H9 (cell line): ENCODE results near the gene GCAT. TPM values are rescaled to one million over a fixed set of nuclear protein-coding genes. Genes with fewer than 3 reads are reported as not detected.

Experiments
- DNase-seq: peaks from one replicate; pipeline ENCODE4 v3.0.0-alpha.2; 2017
- H2AFZ ChIP-seq: one replicate; pipeline ENCODE4 v1.6.1; 2013; ENCODE audit warnings: mild to moderate bottlenecking, low read length, control low read depth, moderate library complexity
- H2AK5ac ChIP-seq: 2 replicates; pipeline ENCODE4 v1.6.1; 2013; ENCODE audit warnings: low read length, control low read depth, mixed read lengths; ENCODE audit not compliant: insufficient read length
- H2BK120ac ChIP-seq: one replicate; pipeline ENCODE4 v1.6.1; 2013; ENCODE audit warnings: low read depth, mild to moderate bottlenecking, low read length, control low read depth, inconsistent platforms; ENCODE audit not compliant: poor library complexity, severe bottlenecking
- H2BK12ac ChIP-seq: 2 replicates; pipeline ENCODE4 v1.6.1; 2013; ENCODE audit warnings: low read length, control low read depth, mixed read lengths, low read depth; ENCODE audit not compliant: insufficient read length
- H2BK15ac ChIP-seq: 2 replicates; pipeline ENCODE4 v1.6.1; 2013; ENCODE audit warnings: low read depth, low read length, control low read depth
- H2BK20ac ChIP-seq: one replicate; pipeline ENCODE4 v1.6.1; 2013; ENCODE audit warnings: low read depth, mild to moderate bottlenecking, low read length, control low read depth, inconsistent platforms; ENCODE audit not compliant: poor library complexity, severe bottlenecking
- H2BK5ac ChIP-seq: 2 replicates; pipeline ENCODE4 v1.6.1; 2013; ENCODE audit warnings: low read length, control low read depth, mixed read lengths; ENCODE audit not compliant: insufficient read length
- H3K14ac ChIP-seq: 2 replicates; pipeline ENCODE4 v1.6.1; 2013; ENCODE audit warnings: low read length, control low read depth; ENCODE audit not compliant: insufficient read depth
- H3K18ac ChIP-seq: 2 replicates; pipeline ENCODE4 v1.6.1; 2013; ENCODE audit warnings: low read depth, mild to moderate bottlenecking, mixed read lengths, low read length, control low read depth; ENCODE audit not compliant: insufficient read length
- H3K23ac ChIP-seq: 2 replicates; pipeline ENCODE4 v1.6.1; 2013; ENCODE audit warnings: low read length, control low read depth, mixed read lengths, low read depth; ENCODE audit not compliant: insufficient read length
- H3K23me2 ChIP-seq: 2 replicates; pipeline ENCODE4 v1.6.1; 2013; ENCODE audit warnings: low read depth, mild to moderate bottlenecking, mixed read lengths, low read length, control low read depth; ENCODE audit not compliant: insufficient read length, poor library complexity, severe bottlenecking
- H3K27ac ChIP-seq: 2 replicates; pipeline ENCODE4 v1.5.1; 2013; ENCODE audit warnings: low read length, control low read depth, mixed read lengths, low read depth; ENCODE audit not compliant: insufficient read length
- H3K27me3 ChIP-seq: 2 replicates; pipeline ENCODE4 v1.6.1; 2013; ENCODE audit warnings: low read length, control low read depth, inconsistent platforms; ENCODE audit not compliant: insufficient read depth
- H3K4ac ChIP-seq: 2 replicates; pipeline ENCODE4 v1.6.1; 2013; ENCODE audit warnings: low read depth, mild to moderate bottlenecking, control low read depth, inconsistent platforms, low read length, moderate library complexity
- H3K4me1 ChIP-seq: 2 replicates; pipeline ENCODE4 v1.6.1; 2013; ENCODE audit warnings: low read length, control low read depth, inconsistent platforms; ENCODE audit not compliant: insufficient read depth
- H3K4me2 ChIP-seq: 2 replicates; pipeline ENCODE4 v1.6.1; 2013; ENCODE audit warnings: low read length, control low read depth, mixed read lengths; ENCODE audit not compliant: insufficient read length, insufficient read depth
- H3K56ac ChIP-seq: 2 replicates; pipeline ENCODE4 v1.6.1; 2013; ENCODE audit warnings: low read depth, mild to moderate bottlenecking, mixed read lengths, low read length, control low read depth; ENCODE audit not compliant: insufficient read length
- H3K79me1 ChIP-seq: 2 replicates; pipeline ENCODE4 v1.6.1; 2013; ENCODE audit warnings: low read depth, mild to moderate bottlenecking, moderate library complexity, low read length, control low read depth, inconsistent platforms; ENCODE audit not compliant: insufficient read depth, poor library complexity, severe bottlenecking
- H3K79me2 ChIP-seq: 2 replicates; pipeline ENCODE4 v1.6.1; 2013; ENCODE audit warnings: low read length, control low read depth, inconsistent platforms; ENCODE audit not compliant: insufficient read depth
- H3K9ac ChIP-seq: 2 replicates; pipeline ENCODE4 v1.6.1; 2013; ENCODE audit warnings: low read length, control low read depth, mixed read lengths; ENCODE audit not compliant: insufficient read length; ENCODE audit errors: extremely low read depth
- H3K9me3 ChIP-seq: one replicate; pipeline ENCODE4 v1.6.1; 2013; ENCODE audit warnings: low read depth, low read length, inconsistent platforms; ENCODE audit not compliant: control insufficient read depth
- H3T11ph ChIP-seq: one replicate; pipeline ENCODE4 v1.6.1; 2013; ENCODE audit warnings: mild to moderate bottlenecking, low read length, control low read depth, inconsistent platforms
- H4K20me1 ChIP-seq: one replicate; pipeline ENCODE4 v1.6.1; 2013; ENCODE audit not compliant: control insufficient read depth, insufficient read length, insufficient read depth
- H4K5ac ChIP-seq: 2 replicates; pipeline ENCODE4 v1.6.1; 2013; ENCODE audit warnings: low read depth, mild to moderate bottlenecking, mixed read lengths, low read length, control low read depth; ENCODE audit not compliant: insufficient read length
- H4K8ac ChIP-seq: replicated peaks from 2 replicates; pipeline ENCODE4 v1.6.1; 2013; ENCODE audit warnings: low read length, control low read depth, mixed read lengths, low read depth; ENCODE audit not compliant: insufficient read length
- H4K91ac ChIP-seq: 2 replicates; pipeline ENCODE4 v1.6.1; 2013; ENCODE audit warnings: low read depth, mild to moderate bottlenecking, moderate library complexity, mixed read lengths, low read length, control low read depth; ENCODE audit not compliant: insufficient read length
- H3K27ac Mint-ChIP-seq, 3 experiments: 2 replicates in 2 of 3; 3 replicates in 1 of 3; pipeline ENCODE4 v1.8.0; 2020 to 2021; ENCODE audit warnings: mixed read lengths in 3 of 3, mild to moderate bottlenecking in 1 of 3, moderate library complexity in 1 of 3
- H3K27me3 Mint-ChIP-seq: 2 replicates; pipeline ENCODE4 v1.8.0; 2021; ENCODE audit warnings: low read depth, mild to moderate bottlenecking, moderate library complexity, mixed read lengths
- H3K36me3 Mint-ChIP-seq, 3 experiments: 2 replicates in 2 of 3; 3 replicates in 1 of 3; pipeline ENCODE4 v1.8.0; 2020 to 2021; ENCODE audit warnings: low read depth in 3 of 3, mixed read lengths in 3 of 3; ENCODE audit not compliant: insufficient read depth in 1 of 3
- H3K4me1 Mint-ChIP-seq, 2 experiments: 2 replicates each; pipeline ENCODE4 v1.8.0; 2020; ENCODE audit warnings: mixed read lengths in 2 of 2
- H3K4me3 Mint-ChIP-seq, 2 experiments: 2 replicates in 1 of 2; 3 replicates in 1 of 2; pipeline ENCODE4 v1.8.0; 2020 to 2021; ENCODE audit warnings: mild to moderate bottlenecking in 2 of 2, mixed read lengths in 2 of 2, moderate library complexity in 1 of 2
- H3K9me3 Mint-ChIP-seq, 2 experiments: 2 replicates in 1 of 2; 3 replicates in 1 of 2; pipeline ENCODE4 v1.8.0; 2020; ENCODE audit warnings: mild to moderate bottlenecking in 2 of 2, mixed read lengths in 2 of 2, moderate library complexity in 1 of 2
- WGBS: extraction: QIAGEN DNeasy Blood & Tissue Kit; methylation state at CpG from one replicate; pipeline ENCODE4 v1.1.7; 2013; ENCODE audit warnings: missing lambda C conversion rate, low lambda C conversion rate, mixed read lengths; ENCODE audit not compliant: insufficient read length; ENCODE audit errors: extremely low coverage; 5-methylcytosine and 5-hydroxymethylcytosine counted together
- total RNA-seq: library from RNA; stranded (reverse); gene quantifications from 2 replicates; pipeline ENCODE4 v1.2.1, GENCODE V29; 2021
- TF ChIP-seq, protein P1 (sequence below): fragments of 200-600 bp; sonication (generic); conservative IDR thresholded peaks from 3 replicates; pipeline ENCODE4 v1.8.0; 2021; ENCODE audit warnings: antibody characterized with exemption, mild to moderate bottlenecking

GCAT gene
- total RNA-seq, 1 experiment from 2014 or later: 26.9 TPM

DNA sequence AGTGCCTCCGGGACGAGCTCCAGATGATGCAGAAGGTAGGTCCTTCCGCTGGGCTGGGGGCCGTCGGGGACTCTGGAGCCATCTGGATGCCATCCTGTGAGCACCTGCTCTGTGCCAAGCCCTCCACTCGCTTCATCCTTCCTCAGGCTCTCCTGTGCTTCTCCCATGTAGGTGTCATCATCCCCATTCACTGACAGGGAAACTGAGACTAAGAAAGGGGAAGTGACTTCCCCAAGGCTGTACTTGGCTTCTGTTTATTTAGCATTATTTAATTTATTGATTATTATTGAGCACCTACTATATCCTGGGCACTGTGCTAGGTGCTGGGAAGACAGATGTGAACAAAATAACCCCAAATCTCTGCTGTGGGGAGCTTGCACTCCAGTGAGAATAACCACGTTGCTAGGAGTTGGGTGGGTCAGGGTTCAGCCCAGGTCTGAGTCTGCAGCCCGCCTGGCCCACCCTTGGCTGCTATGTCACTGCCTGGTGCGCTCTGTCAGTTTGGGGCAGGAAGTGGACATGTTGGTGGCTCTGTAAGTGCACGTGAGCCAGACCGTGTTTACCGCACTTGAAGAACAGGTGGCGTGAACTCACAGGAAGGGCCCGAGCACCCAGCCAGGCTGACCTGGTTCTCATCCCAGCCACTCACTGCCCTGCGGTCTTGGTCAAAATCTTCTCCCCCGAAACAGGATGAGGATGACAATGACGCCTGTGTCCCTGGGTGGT, 35.9 kb upstream of the GCAT start:
- Histone ChIP-seq H4K5ac (no peak overlapping the region), H3T11ph (no peak overlapping the region), H2BK5ac (no peak overlapping the region), H2AK5ac (no peak overlapping the region), H3K27me3 (no peaks in the 10 kb centered on the region), H3K4ac (no peak overlapping the region), H3K4me2 (no peak overlapping the region), H2BK20ac (no peak overlapping the region), H3K18ac (no peak overlapping the region), H4K91ac (no peak overlapping the region), H3K14ac (no peak overlapping the region), H2BK120ac (no peak overlapping the region), H4K8ac (no peak overlapping the region), H3K4me1 (no peaks in the 10 kb centered on the region), H3K23me2 (no peaks in the 10 kb centered on the region), H2BK15ac (no peak overlapping the region), H3K79me2 (no peaks in the 10 kb centered on the region), H4K20me1 (no peaks in the 10 kb centered on the region), H3K79me1 (no peaks in the 10 kb centered on the region), H2BK12ac (no peak overlapping the region), H3K56ac (no peak overlapping the region), H2AFZ (no peak overlapping the region), H3K9me3 (no peaks in the 10 kb centered on the region), H3K23ac (no peak overlapping the region), H3K9ac (no peak overlapping the region), H3K27ac (no peak overlapping the region)
- WGBS: no CpG with 5 or more reads among the region's 17 CpGs
- TF ChIP-seq, protein P1, sequence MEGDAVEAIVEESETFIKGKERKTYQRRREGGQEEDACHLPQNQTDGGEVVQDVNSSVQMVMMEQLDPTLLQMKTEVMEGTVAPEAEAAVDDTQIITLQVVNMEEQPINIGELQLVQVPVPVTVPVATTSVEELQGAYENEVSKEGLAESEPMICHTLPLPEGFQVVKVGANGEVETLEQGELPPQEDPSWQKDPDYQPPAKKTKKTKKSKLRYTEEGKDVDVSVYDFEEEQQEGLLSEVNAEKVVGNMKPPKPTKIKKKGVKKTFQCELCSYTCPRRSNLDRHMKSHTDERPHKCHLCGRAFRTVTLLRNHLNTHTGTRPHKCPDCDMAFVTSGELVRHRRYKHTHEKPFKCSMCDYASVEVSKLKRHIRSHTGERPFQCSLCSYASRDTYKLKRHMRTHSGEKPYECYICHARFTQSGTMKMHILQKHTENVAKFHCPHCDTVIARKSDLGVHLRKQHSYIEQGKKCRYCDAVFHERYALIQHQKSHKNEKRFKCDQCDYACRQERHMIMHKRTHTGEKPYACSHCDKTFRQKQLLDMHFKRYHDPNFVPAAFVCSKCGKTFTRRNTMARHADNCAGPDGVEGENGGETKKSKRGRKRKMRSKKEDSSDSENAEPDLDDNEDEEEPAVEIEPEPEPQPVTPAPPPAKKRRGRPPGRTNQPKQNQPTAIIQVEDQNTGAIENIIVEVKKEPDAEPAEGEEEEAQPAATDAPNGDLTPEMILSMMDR: no peak
- Mint-ChIP-seq H3K27me3 (no peaks in the 10 kb centered on the region; the same call in 1 of the 2 replicates), H3K4me3 (no peak overlapping the region), H3K9me3 (no peaks in the 10 kb centered on the region), H3K36me3 (peaks cover 3 to 51% (median 35%) of the 10 kb centered on the region in 3 experiments; a peak in 6 of 7 replicates), H3K4me1 (peaks cover 4 to 10% of the 10 kb centered on the region in 2 experiments), H3K27ac (no peak overlapping the region)
- no peak for DNase-seq
